A549 (cell line): ENCODE results near the gene RERE.

Source experiments
- CHD2 ChIP-seq: fragments of 150-350 bp; IDR thresholded peaks from 2 replicates; pipeline ENCODE4 v1.6.1; 2014; ENCODE audit warnings: low read length; ENCODE audit not compliant: partially characterized antibody
- SMC3 ChIP-seq: fragments of >200 bp; sonication (Bioruptor Twin); formaldehyde crosslinking; IDR thresholded peaks from 3 replicates; pipeline ENCODE4 v1.6.1; 2018; ENCODE audit warnings: inconsistent platforms
- TF ChIP-seq, protein P1 (sequence below): fragments of 200-600 bp; sonication (generic); IDR thresholded peaks from 2 replicates; pipeline ENCODE4 v1.6.1; 2016; ENCODE audit warnings: antibody characterized with exemption, mild to moderate bottlenecking, moderate library complexity
- TF ChIP-seq, protein P2 (sequence below): fragments of >200 bp; sonication (Bioruptor Twin); formaldehyde crosslinking; IDR thresholded peaks from 3 replicates; pipeline ENCODE4 v1.5.1; 2016
- TF ChIP-seq, protein P3 (sequence below): IDR thresholded peaks from 2 replicates; pipeline ENCODE4 v1.6.1; 2012

DNA sequence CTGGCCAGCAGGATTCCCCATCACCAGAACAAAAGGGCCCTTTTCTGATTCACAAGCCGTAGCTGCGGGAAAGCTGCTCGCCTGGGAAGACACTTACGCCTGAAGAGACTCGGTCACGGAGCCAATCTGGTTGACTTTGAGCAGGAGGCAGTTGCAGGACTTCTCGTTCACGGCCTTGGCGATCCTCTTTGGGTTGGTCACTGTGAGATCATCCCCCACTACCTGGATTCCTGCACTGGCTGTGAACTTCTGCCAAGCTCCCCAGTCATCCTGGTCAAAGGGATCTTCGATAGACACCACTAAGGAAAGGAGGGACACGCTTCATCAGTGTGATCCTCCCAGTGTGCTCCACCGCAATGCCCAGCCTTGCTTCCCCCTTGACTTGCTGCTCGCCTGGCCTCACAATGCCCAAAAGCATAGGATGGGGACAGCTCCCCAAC is 46.4 kb upstream of the RERE start:
- TF ChIP-seq, protein P1, sequence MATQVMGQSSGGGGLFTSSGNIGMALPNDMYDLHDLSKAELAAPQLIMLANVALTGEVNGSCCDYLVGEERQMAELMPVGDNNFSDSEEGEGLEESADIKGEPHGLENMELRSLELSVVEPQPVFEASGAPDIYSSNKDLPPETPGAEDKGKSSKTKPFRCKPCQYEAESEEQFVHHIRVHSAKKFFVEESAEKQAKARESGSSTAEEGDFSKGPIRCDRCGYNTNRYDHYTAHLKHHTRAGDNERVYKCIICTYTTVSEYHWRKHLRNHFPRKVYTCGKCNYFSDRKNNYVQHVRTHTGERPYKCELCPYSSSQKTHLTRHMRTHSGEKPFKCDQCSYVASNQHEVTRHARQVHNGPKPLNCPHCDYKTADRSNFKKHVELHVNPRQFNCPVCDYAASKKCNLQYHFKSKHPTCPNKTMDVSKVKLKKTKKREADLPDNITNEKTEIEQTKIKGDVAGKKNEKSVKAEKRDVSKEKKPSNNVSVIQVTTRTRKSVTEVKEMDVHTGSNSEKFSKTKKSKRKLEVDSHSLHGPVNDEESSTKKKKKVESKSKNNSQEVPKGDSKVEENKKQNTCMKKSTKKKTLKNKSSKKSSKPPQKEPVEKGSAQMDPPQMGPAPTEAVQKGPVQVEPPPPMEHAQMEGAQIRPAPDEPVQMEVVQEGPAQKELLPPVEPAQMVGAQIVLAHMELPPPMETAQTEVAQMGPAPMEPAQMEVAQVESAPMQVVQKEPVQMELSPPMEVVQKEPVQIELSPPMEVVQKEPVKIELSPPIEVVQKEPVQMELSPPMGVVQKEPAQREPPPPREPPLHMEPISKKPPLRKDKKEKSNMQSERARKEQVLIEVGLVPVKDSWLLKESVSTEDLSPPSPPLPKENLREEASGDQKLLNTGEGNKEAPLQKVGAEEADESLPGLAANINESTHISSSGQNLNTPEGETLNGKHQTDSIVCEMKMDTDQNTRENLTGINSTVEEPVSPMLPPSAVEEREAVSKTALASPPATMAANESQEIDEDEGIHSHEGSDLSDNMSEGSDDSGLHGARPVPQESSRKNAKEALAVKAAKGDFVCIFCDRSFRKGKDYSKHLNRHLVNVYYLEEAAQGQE = no peak
- TF ChIP-seq, protein P2, sequence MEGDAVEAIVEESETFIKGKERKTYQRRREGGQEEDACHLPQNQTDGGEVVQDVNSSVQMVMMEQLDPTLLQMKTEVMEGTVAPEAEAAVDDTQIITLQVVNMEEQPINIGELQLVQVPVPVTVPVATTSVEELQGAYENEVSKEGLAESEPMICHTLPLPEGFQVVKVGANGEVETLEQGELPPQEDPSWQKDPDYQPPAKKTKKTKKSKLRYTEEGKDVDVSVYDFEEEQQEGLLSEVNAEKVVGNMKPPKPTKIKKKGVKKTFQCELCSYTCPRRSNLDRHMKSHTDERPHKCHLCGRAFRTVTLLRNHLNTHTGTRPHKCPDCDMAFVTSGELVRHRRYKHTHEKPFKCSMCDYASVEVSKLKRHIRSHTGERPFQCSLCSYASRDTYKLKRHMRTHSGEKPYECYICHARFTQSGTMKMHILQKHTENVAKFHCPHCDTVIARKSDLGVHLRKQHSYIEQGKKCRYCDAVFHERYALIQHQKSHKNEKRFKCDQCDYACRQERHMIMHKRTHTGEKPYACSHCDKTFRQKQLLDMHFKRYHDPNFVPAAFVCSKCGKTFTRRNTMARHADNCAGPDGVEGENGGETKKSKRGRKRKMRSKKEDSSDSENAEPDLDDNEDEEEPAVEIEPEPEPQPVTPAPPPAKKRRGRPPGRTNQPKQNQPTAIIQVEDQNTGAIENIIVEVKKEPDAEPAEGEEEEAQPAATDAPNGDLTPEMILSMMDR = no peak
- TF ChIP-seq, protein P3, sequence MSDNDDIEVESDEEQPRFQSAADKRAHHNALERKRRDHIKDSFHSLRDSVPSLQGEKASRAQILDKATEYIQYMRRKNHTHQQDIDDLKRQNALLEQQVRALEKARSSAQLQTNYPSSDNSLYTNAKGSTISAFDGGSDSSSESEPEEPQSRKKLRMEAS = no peak
- TF ChIP-seq CHD2 (no peak), SMC3 (no peak)
